Measurements from ENCODE around the gene UBAP1. TPM values are rescaled to one million over a fixed set of nuclear protein-coding genes. Genes with fewer than 3 reads are reported as not detected.
A peak's percentile ranks its signal among the peaks of the same experiment; 100 is the strongest.

UBAP1 gene
- total RNA-seq, 1 donor from 2014 or later, result 35.8 TPM

DNA sequence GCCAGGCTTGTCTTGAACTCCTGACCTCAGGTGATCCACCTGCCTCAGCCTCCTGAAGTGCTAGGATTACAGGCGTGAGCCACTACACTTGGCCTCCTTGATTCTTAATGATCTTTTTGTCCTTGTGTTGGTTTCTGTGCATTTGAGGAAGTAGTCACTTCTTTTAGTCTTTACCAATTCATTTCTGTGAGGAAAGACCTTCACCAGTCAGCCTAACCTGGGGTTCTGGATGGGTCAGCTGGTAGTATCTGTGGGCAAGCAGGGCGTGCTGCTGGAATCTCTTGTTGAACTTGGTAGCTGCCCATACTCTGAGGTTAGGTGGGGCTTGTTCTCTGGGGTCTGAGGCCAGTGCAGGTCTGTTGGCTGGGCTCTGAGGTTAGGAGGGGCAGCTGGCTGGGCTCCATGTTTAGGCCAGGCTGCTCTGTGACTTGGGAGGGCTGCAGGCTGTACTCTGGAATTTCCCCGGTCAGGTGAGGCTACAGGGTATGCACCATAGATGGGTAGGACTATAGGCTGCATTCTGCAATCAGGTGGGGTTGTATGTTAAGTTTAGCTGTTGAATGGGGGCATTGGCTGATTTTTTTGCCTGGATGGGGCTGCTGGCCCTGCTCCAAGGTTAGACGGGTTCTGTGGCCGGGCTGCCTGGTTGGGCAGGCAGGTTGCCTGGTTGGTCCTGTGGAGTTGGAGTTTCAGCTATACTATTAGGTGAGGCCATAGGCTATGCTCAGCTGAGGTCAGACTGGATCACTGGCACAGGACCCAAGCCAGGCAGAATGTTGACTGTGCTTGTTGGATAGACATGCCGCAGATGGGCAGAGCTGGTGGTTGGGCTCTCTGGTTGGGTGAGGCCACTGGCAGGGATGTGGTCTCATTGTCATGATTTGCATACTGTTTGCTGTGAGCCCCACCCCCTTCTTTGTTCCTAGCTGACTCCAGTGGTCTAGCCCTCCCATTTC lies 19.2 kb downstream of the UBAP1 start:
- TF ChIP-seq, protein P1, sequence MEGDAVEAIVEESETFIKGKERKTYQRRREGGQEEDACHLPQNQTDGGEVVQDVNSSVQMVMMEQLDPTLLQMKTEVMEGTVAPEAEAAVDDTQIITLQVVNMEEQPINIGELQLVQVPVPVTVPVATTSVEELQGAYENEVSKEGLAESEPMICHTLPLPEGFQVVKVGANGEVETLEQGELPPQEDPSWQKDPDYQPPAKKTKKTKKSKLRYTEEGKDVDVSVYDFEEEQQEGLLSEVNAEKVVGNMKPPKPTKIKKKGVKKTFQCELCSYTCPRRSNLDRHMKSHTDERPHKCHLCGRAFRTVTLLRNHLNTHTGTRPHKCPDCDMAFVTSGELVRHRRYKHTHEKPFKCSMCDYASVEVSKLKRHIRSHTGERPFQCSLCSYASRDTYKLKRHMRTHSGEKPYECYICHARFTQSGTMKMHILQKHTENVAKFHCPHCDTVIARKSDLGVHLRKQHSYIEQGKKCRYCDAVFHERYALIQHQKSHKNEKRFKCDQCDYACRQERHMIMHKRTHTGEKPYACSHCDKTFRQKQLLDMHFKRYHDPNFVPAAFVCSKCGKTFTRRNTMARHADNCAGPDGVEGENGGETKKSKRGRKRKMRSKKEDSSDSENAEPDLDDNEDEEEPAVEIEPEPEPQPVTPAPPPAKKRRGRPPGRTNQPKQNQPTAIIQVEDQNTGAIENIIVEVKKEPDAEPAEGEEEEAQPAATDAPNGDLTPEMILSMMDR (conservative IDR thresholded peaks at IDR 0.05), result no peak
- Mint-ChIP-seq H3K27ac (ENCODE audit: unreplicated experiment) (no peak overlapping the region), H3K4me1 (peaks cover 14% of the 10 kb centered on the region), H3K9me3 (no peaks in the 10 kb centered on the region), H3K4me3 (no peak overlapping the region), H3K27me3 (ENCODE audit: low read depth) (no peaks in the 10 kb centered on the region), H3K36me3 (ENCODE audit: low read depth) (peaks cover 7% of the 10 kb centered on the region)
- no peak for DNase-seq (ENCODE audit: low read depth, low spot score)

DNA sequence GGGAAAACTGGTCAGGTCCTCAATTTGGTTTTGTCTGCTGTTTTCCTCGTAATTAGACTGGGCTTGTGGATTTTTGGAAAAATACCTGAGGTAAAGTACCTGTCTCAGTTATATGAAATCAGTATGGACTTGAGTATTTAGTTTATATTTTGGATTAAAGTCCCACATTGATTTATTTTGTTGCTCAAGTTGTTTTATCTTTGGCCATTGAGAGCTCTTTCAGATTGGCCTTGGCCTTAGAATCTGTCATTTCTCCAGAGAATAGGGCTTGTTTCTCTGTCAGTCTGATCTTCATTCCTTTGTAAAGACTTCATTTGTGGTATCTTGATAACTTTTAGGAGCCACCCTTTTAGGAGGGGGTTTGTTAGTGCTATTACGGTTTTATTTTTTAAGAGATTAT lies 21.2 kb downstream of the UBAP1 start:
- Mint-ChIP-seq H3K4me3 (no peak overlapping the region), H3K27me3 (ENCODE audit: low read depth) (no peaks in the 10 kb centered on the region), H3K36me3 (ENCODE audit: low read depth) (peaks cover 7% of the 10 kb centered on the region), H3K9me3 (no peaks in the 10 kb centered on the region), H3K27ac (ENCODE audit: unreplicated experiment) (no peak overlapping the region), H3K4me1 (peaks cover 14% of the 10 kb centered on the region)
- TF ChIP-seq, protein P1 (conservative IDR thresholded peaks at IDR 0.05), result no peak
- DNase-seq (ENCODE audit: low read depth, low spot score), result no peak

DNA sequence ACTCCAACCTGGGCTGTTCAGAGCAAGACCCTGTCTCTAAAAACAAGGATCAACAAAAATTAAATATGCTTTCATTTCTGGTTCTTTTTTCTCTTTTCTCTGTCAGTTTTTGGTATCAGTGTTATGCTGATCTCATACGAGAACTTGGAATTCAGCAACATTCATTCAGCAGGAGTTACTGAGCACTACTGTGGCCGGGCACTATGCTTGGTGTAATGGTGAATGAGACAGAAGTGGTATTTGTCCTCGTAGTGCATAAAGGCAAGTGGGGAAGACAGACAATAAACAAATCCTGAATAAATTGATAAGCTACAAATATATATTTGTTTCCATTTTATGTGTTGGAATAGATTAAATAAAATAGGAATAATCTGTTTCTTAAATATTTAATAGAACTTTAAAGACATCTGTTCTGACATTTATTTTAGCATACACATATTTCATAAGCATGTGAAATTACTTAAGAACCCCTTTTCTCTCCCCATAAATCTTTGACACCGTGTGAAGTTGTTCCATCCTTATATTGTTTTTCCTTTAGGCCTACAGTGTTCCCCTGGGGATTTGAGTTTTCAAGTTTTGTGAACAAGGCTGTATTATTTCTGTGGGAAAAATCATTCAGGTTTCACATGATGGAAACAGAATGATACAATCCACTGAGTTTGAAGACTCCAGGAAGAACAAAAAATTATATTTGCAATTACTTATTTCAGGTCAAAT lies 24.6 kb downstream of the UBAP1 start:
- H3K27me3 Mint-ChIP-seq (ENCODE audit: low read depth), result no peaks in the 10 kb centered on the region
- no peak for DNase-seq (ENCODE audit: low read depth, low spot score)
- no peaks in the 10 kb centered on the region for H3K36me3 Mint-ChIP-seq (ENCODE audit: low read depth)
- peaks cover 8% of the 10 kb centered on the region for H3K4me1 Mint-ChIP-seq
- H3K9me3 Mint-ChIP-seq, result no peaks in the 10 kb centered on the region
- TF ChIP-seq, protein P1 (conservative IDR thresholded peaks at IDR 0.05), result no peak
- H3K4me3 Mint-ChIP-seq, result no peak overlapping the region
- H3K27ac Mint-ChIP-seq (ENCODE audit: unreplicated experiment), result no peak overlapping the region

DNA sequence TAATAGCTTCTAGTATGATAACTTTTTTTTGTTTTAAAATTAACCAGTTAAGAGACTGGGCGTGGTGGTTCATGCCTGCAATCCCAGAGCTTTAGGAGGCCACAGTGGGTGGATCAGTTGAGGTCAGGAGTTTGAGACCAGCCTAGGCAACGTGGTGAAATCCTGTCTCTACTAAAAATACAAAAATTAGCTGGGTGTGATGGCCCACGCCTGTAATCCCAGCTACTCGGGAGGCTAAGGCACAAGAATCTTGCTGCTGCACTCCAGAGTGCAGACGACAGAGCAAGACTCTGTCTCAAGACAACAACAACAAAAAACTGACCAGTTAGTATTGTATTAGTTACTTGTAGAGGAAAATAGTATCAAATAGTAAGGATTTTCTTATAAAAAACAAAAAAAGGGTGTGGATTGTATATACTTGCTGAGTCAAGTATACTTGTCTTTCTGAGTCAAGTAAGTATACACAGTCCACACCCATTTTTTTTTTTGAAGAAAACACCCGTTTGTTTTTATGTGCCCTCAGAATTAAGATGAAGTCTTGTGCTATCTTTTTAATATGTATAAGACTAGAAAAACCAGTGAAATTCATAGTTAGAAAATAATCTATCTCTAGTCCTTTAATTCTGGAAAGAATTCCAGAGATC lies 25.3 kb downstream of the UBAP1 start:
- TF ChIP-seq, protein P1 (conservative IDR thresholded peaks at IDR 0.05), result no peak
- peak overlapping the region; percentile 62 for H3K27ac Mint-ChIP-seq (ENCODE audit: unreplicated experiment)
- peaks cover 8% of the 10 kb centered on the region for H3K4me1 Mint-ChIP-seq
- no peak overlapping the region for H3K4me3 Mint-ChIP-seq
- no peaks in the 10 kb centered on the region for H3K27me3 Mint-ChIP-seq (ENCODE audit: low read depth)
- H3K36me3 Mint-ChIP-seq (ENCODE audit: low read depth), result no peaks in the 10 kb centered on the region
- H3K9me3 Mint-ChIP-seq, result no peaks in the 10 kb centered on the region
- DNase-seq (ENCODE audit: low read depth, low spot score), result no peak

DNA sequence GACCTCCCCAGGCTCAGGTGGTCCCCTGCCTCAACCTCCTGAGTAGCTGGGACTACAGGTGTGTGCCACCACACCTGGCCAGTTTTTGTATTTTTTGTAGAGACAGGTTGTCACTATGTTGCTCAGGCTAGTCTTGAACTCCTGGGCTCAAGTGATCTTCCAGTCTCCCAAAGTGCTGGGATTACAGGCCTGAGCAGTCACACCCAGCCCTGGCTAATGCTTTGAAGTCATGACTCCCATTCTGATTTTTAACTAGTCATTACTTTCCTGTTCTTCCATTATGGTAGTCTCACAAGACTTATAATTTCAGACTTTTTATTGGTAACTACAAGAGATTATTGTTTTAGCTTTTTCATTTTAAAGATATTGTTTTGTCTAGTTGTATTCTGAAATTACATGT lies 26.3 kb downstream of the UBAP1 start:
- DNase-seq (ENCODE audit: low read depth, low spot score), result no peak
- Mint-ChIP-seq H3K27ac (ENCODE audit: unreplicated experiment) (no peak overlapping the region), H3K36me3 (ENCODE audit: low read depth) (no peaks in the 10 kb centered on the region), H3K9me3 (no peaks in the 10 kb centered on the region), H3K27me3 (ENCODE audit: low read depth) (no peaks in the 10 kb centered on the region), H3K4me3 (no peak overlapping the region), H3K4me1 (peaks cover 5% of the 10 kb centered on the region)
- TF ChIP-seq, protein P1 (conservative IDR thresholded peaks at IDR 0.05), result no peak

Data from neural crest cell (in vitro differentiated cells).